Measurements from ENCODE around the gene GRM3. TPM values are rescaled to one million over a fixed set of nuclear protein-coding genes. Genes with fewer than 3 reads are reported as not detected.

The GRM3 gene
- total RNA-seq, 2 experiments from 2014 or later = not detected

DNA sequence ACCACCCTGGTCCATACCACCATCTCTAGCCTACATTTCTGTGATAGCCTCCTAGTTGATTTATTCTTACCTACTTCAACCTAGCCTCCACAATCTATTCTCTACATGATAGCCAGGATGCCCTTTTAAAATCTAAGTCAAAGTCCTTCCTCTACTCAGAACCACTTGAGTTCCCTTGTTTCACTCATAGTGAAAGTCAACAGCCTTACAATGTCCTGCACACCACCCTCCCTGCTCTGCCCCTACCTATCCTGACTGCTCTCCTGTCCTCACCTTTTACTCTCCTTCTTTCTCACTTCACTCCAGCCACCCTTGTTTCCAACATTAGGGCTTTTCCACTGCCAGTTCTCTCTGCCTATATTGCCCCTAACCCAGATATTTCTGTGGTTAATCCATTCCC is 146.7 kb downstream of the GRM3 start:
- no peaks in the 10 kb centered on the region for H3K9me3 Mint-ChIP-seq
- no peaks in the 10 kb centered on the region for H3K36me3 Mint-ChIP-seq
- DNase-seq = no peak
- no peaks in the 10 kb centered on the region for H3K4me1 Mint-ChIP-seq
- no peak overlapping the region for H3K27ac Mint-ChIP-seq
- no peak overlapping the region for H3K4me3 Mint-ChIP-seq
- H3K27me3 Mint-ChIP-seq = no peaks in the 10 kb centered on the region

DNA sequence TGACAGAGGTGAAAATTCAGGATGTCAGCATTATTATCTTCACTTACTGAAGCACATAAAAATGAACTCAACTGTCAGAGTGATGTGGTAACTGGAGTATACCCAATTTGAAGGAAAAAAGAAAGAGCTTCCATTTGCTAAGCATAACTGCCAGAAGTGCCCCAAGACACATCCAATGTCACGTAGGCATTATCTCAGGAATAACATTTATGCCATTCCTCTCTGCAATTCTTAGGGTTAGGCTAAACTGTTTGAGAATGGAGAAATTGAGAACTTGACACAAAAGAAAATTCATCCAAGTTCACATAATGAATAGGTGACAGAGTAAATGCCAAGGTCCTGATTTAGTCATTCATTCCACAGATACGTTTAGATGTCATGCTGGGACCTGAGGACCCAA is 148.6 kb downstream of the GRM3 start:
- no peaks in the 10 kb centered on the region for H3K27me3 Mint-ChIP-seq
- H3K36me3 Mint-ChIP-seq = no peaks in the 10 kb centered on the region
- no peak for DNase-seq
- no peak overlapping the region for H3K27ac Mint-ChIP-seq
- peaks cover 7% of the 10 kb centered on the region for H3K9me3 Mint-ChIP-seq
- no peak overlapping the region for H3K4me3 Mint-ChIP-seq
- H3K4me1 Mint-ChIP-seq = no peaks in the 10 kb centered on the region

- Mint-ChIP-seq H3K36me3 (no peaks in the 10 kb centered on the region), H3K4me1 (no peaks in the 10 kb centered on the region), H3K9me3 (peaks cover 9% of the 10 kb centered on the region), H3K4me3 (no peak overlapping the region), H3K27ac (no peak overlapping the region), H3K27me3 (no peaks in the 10 kb centered on the region)
- no peak for DNase-seq
These were observed 149.4 kb downstream of the GRM3 start for GRCh38 chr7:86793136-86793535.

DNA sequence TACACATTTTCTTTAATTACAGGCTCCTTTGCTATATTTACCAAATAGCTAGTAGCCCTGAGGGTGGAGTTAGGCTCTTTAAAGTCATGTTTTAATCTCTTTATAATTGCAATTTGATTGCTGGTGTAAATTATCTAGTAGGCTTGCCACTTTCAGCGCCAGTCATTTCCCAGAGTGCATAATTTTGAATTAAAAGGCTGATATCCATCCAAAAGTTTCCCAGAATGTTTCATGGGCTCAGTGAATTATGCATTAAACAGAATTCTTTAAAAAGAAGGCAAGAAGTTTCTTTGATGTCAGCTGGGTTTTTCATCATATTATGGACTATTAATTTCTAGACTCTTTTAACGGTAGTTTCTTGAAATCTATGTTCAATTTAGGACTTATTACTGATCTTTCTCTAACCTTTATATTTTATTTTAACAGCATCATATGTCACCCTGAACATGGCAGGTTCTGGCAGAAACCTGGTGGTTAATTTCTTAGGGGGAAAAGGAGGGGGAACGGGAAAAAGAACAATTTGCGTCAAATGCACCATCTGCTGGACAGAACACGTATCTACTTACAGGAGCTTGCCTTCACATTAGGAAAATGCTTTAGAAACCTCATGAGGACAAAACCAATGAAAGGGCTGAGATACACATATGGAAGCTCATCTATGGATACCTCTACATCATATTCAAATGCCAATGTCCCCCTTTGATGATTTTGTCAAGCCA is 171.1 kb downstream of the GRM3 start:
- Mint-ChIP-seq H3K4me3 (no peak overlapping the region), H3K4me1 (no peaks in the 10 kb centered on the region), H3K36me3 (no peaks in the 10 kb centered on the region), H3K27ac (no peak overlapping the region), H3K27me3 (peaks cover 5% of the 10 kb centered on the region), H3K9me3 (no peaks in the 10 kb centered on the region)
- no peak for DNase-seq

DNA sequence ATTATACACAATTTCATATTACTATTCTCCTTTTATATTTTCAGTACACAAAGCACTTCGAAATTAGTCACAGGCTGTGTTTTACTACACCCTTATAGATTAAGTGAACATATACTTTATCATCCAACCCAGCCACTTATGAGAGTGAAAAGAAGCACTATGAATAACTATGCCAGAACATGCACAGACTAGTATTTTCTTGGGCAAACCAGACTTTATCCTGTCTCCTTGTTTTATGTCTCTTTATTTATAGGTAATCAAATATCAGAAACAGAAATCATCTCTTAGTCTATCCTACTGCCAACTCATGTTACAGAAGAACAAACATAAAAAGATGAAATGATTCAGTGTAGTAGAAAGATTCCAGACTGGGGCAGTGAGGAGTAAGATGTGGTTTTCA is 171.8 kb downstream of the GRM3 start:
- no peak overlapping the region for H3K4me3 Mint-ChIP-seq
- no peaks in the 10 kb centered on the region for H3K36me3 Mint-ChIP-seq
- no peaks in the 10 kb centered on the region for H3K4me1 Mint-ChIP-seq
- peaks cover 5% of the 10 kb centered on the region for H3K27me3 Mint-ChIP-seq
- no peak overlapping the region for H3K27ac Mint-ChIP-seq
- DNase-seq = no peak
- H3K9me3 Mint-ChIP-seq = no peaks in the 10 kb centered on the region

GRCh38 chr7:86818903-86819302 is 175.2 kb downstream of the GRM3 start:
- H3K9me3 Mint-ChIP-seq = no peaks in the 10 kb centered on the region
- DNase-seq = no peak
- no peak overlapping the region for H3K4me3 Mint-ChIP-seq
- H3K36me3 Mint-ChIP-seq = no peaks in the 10 kb centered on the region
- H3K4me1 Mint-ChIP-seq = no peaks in the 10 kb centered on the region
- H3K27ac Mint-ChIP-seq = no peak overlapping the region
- H3K27me3 Mint-ChIP-seq = peaks cover 10% of the 10 kb centered on the region

- H3K27me3 Mint-ChIP-seq = peaks cover 6% of the 10 kb centered on the region
- no peak for DNase-seq
- no peak overlapping the region for H3K4me3 Mint-ChIP-seq
- no peaks in the 10 kb centered on the region for H3K36me3 Mint-ChIP-seq
- H3K9me3 Mint-ChIP-seq = no peaks in the 10 kb centered on the region
- H3K4me1 Mint-ChIP-seq = no peaks in the 10 kb centered on the region
- H3K27ac Mint-ChIP-seq = no peak overlapping the region
These were observed 180.1 kb downstream of the GRM3 start for GRCh38 chr7:86823769-86824168.

GRCh38 chr7:86825264-86825663 is 181.6 kb downstream of the GRM3 start:
- Mint-ChIP-seq H3K4me3 (no peak overlapping the region), H3K27ac (no peak overlapping the region), H3K36me3 (no peaks in the 10 kb centered on the region), H3K9me3 (no peaks in the 10 kb centered on the region), H3K4me1 (no peaks in the 10 kb centered on the region), H3K27me3 (peaks cover 6% of the 10 kb centered on the region)
- no peak for DNase-seq

GRCh38 chr7:86826948-86827347 is 183.2 kb downstream of the GRM3 start:
- Mint-ChIP-seq H3K4me1 (no peaks in the 10 kb centered on the region), H3K27ac (no peak overlapping the region), H3K36me3 (no peaks in the 10 kb centered on the region), H3K4me3 (no peak overlapping the region), H3K9me3 (no peaks in the 10 kb centered on the region), H3K27me3 (peaks cover 6% of the 10 kb centered on the region)
- no peak for DNase-seq

DNA sequence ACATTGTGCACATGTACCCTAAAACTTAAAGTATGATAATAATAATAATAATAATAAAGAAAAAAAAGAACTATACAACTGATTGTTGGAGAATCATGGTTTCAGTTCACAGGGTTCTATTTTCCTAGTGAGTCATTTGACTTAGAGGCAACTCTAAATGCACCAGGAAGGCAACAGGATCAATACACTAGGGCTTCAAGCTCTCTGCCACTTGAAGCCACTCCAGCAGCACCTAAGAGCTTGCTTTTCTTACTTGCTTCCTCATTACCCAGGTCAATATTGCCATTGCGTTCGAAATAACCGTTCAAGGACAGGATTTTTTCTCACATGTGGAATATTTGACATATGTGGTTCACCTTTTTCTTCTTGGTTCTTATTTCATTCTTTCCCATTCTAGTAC is 189.7 kb downstream of the GRM3 start:
- Mint-ChIP-seq H3K9me3 (no peaks in the 10 kb centered on the region), H3K36me3 (no peaks in the 10 kb centered on the region), H3K4me3 (no peak overlapping the region), H3K27me3 (no peaks in the 10 kb centered on the region), H3K27ac (no peak overlapping the region), H3K4me1 (no peaks in the 10 kb centered on the region)
- DNase-seq = no peak

GRCh38 chr7:86837235-86837634 is 193.5 kb downstream of the GRM3 start:
- H3K4me3 Mint-ChIP-seq = no peak overlapping the region
- no peaks in the 10 kb centered on the region for H3K9me3 Mint-ChIP-seq
- no peaks in the 10 kb centered on the region for H3K36me3 Mint-ChIP-seq
- no peak for DNase-seq
- no peaks in the 10 kb centered on the region for H3K4me1 Mint-ChIP-seq
- no peak overlapping the region for H3K27ac Mint-ChIP-seq
- no peaks in the 10 kb centered on the region for H3K27me3 Mint-ChIP-seq

DNA sequence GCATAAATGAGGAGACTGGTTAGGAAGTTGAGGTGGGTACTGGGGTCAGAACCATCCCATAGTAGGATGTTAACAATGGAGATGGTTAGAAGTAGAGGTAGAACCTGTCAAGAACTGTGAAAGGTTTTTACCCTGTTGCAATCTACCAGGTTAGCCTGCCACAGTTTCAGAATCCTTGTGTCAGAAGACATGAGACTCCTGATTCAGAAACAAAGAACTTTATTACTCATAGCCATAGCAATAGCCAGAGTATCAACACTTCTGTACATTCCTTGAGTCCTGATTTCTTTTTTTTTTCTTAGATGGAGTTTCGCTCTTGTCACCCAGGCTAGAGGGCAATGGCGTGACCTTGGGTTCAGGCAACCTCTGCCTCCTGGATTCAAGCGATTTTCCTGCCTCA is 200.9 kb downstream of the GRM3 start:
- Mint-ChIP-seq H3K9me3 (no peaks in the 10 kb centered on the region), H3K27me3 (peaks cover 13% of the 10 kb centered on the region), H3K27ac (no peak overlapping the region), H3K4me1 (no peaks in the 10 kb centered on the region), H3K36me3 (no peaks in the 10 kb centered on the region), H3K4me3 (no peak overlapping the region)
- no peak for DNase-seq

GRCh38 chr7:86846494-86847190 is 202.9 kb downstream of the GRM3 start:
- Mint-ChIP-seq H3K36me3 (no peaks in the 10 kb centered on the region), H3K9me3 (no peaks in the 10 kb centered on the region), H3K27ac (no peak overlapping the region), H3K4me3 (no peak overlapping the region), H3K27me3 (peaks cover 13% of the 10 kb centered on the region), H3K4me1 (no peaks in the 10 kb centered on the region)
- DNase-seq = no peak

- Mint-ChIP-seq H3K4me1 (no peaks in the 10 kb centered on the region), H3K27ac (no peak overlapping the region), H3K36me3 (no peaks in the 10 kb centered on the region), H3K9me3 (no peaks in the 10 kb centered on the region), H3K27me3 (peaks cover 13% of the 10 kb centered on the region), H3K4me3 (no peak overlapping the region)
- no peak for DNase-seq
These were observed 204.5 kb downstream of the GRM3 start for GRCh38 chr7:86848226-86848625.

DNA sequence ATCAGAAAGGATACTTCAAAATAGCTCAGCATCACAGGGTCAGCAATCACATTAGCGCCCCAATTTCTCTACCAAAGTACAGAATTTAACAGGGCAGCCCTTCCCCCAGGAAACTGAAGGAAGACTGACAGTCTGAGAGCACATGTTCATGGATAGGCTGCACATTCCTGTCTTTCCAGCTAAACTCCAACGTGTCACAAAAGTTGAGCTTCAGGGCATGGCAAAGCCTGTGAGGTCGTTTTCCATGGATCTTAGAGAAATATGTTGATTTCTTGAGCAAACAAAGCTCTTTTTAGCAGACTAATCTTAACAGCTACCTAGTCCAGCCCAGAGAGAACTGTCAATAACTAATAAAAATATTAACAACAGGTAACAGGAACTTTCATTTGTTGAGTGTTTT is 207.9 kb downstream of the GRM3 start:
- Mint-ChIP-seq H3K27me3 (peaks cover 7% of the 10 kb centered on the region), H3K9me3 (no peaks in the 10 kb centered on the region), H3K27ac (no peak overlapping the region), H3K4me1 (no peaks in the 10 kb centered on the region), H3K4me3 (no peak overlapping the region), H3K36me3 (no peaks in the 10 kb centered on the region)
- no peak for DNase-seq

DNA sequence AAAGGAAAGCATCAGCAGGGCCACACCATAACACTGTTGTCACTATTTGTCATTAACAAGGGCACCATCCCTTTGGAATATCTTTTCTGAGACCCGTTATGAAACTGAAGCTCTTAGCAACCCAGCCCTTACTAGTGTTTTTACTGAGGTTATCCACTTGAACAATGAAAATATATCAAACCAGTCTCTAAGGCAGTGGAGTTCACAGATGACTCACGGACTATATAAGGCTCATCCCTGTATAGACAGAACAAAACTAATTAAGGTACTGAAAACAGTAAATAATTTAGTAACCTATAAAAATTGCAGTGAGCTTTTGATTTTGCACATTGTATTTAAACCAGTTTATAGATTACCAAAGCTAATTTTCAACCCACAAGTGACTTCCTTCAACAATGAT is 219.7 kb downstream of the GRM3 start:
- no peak for DNase-seq
- Mint-ChIP-seq H3K36me3 (no peaks in the 10 kb centered on the region), H3K27ac (no peak overlapping the region), H3K4me3 (no peak overlapping the region), H3K27me3 (peaks cover 4% of the 10 kb centered on the region), H3K4me1 (no peaks in the 10 kb centered on the region), H3K9me3 (no peaks in the 10 kb centered on the region)

Measured in activated naive CD8-positive, alpha-beta T cell treated with anti-CD3 and anti-CD28 coated beads for 36 hours (primary cell).